ENCODE measurements around the gene ADM2. TPM values are rescaled to one million over a fixed set of nuclear protein-coding genes. Genes with fewer than 3 reads are reported as not detected.
"Not testable (repeated sequence)": the region's sequence is repeated elsewhere in the genome, so short reads cannot be mapped to it uniquely, and the experiment has no call there.

ADM2 gene
- polyA plus RNA-seq, 5 donors = 0.21 to 0.85 (median 0.37) TPM

DNA sequence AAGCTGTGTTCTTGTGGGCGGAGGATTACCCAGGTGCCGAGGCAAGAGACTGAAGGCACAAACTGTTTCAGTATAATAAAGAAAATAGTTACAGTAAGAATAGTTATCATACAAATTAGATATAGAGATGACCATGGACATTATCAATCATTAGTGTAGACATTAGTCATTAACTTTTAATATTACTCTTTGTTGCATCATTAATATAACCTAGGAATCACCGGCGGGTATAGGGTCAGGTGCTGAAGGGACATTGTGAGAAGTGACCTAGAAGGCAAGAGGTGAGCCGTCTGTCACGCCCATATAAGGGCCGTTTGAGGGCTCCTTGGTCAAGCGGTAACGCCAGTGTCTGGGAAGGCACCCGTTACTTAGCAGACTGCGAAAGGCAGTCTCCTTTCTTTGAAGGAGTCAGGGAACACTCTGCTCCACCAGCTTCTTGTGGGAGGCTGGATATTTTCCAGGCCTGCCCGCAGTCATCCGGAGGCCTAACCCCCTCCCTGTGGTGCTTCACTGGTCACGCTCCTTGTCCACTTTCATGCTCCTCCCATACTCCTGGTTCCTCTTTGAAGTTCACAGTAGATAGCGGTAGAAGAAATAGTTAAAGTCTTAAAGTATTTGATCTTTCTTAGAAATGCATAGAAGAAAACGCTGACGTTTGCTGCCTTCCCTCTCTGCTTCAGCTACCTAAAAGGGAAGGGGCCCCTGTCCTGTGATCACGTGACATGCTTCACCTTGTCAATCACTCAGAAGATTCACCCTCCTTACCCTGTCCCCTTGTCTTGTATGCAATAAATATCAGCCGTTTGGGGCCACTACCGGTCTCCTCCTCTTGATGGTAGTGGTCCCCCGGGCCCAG is 52.7 kb downstream of the ADM2 start:
- not testable (repeated sequence) for DNase-seq

DNA sequence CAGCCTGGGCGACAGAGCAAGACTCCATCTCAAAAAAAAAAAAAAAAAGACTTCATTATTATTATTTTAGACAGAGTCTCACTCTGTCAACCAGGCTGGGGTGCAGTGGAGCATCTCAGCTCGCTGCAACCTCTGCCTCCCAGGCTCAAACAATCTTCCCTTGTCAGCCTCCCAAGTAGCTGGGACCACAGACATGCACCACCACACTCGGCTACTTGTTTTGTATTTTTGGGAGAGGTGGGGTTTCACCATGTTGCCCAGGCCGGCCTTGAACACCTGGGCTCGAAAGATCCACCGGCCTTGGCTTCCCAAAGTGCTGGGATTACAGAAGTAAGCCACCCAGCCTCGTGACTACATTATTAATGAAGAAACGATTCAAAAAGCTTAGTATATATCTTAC is 53.8 kb downstream of the ADM2 start:
- no peak for DNase-seq

Other genes starting within 250 kb of the ADM2 start
- gene TUBGCP6, start 236.5 kb upstream of the ADM2 start, polyA plus RNA-seq (ENCODE audit: insufficient read depth in 1 of 5, insufficient read length in 5 of 5, low replicate concordance in 1 of 5) = 10 to 100 TPM; 32.3 to 45.7 (median 44.8) TPM
- 10 to 100 TPM; 19.2 to 42.5 (median 33.6) TPM for gene HDAC10, start 230.3 kb upstream of the ADM2 start, polyA plus RNA-seq (ENCODE audit: insufficient read depth in 1 of 5, insufficient read length in 5 of 5, low replicate concordance in 1 of 5)
- gene MAPK12, start 219.9 kb upstream of the ADM2 start, polyA plus RNA-seq (ENCODE audit: insufficient read depth in 1 of 5, insufficient read length in 5 of 5, low replicate concordance in 1 of 5) = 10 to 100 TPM; 12.7 to 31.8 (median 25.8) TPM
- 10 to 100 TPM; 12.2 to 20.1 (median 13.3) TPM for gene MAPK11, start 211.2 kb upstream of the ADM2 start, polyA plus RNA-seq (ENCODE audit: insufficient read depth in 1 of 5, insufficient read length in 5 of 5, low replicate concordance in 1 of 5)
- gene PLXNB2, start 173.9 kb upstream of the ADM2 start, polyA plus RNA-seq (ENCODE audit: insufficient read depth in 1 of 5, insufficient read length in 5 of 5, low replicate concordance in 1 of 5) = 100 to 1,000 TPM in 4 of 5 donors, 10 to 100 TPM in 1; 96.7 to 147 (median 137) TPM
- gene DENND6B, start 154.5 kb upstream of the ADM2 start, polyA plus RNA-seq (ENCODE audit: insufficient read depth in 1 of 5, insufficient read length in 5 of 5, low replicate concordance in 1 of 5) = 10 to 100 TPM in 4 of 5 donors, 1 to 10 TPM in 1; 9.3 to 18.0 (median 13.5) TPM
- 10 to 100 TPM; 33.1 to 54.7 (median 41.0) TPM for gene PPP6R2, start 138.2 kb upstream of the ADM2 start, polyA plus RNA-seq (ENCODE audit: insufficient read depth in 1 of 5, insufficient read length in 5 of 5, low replicate concordance in 1 of 5)
- gene SBF1, start 6.5 kb upstream of the ADM2 start, polyA plus RNA-seq (ENCODE audit: insufficient read depth in 1 of 5, insufficient read length in 5 of 5, low replicate concordance in 1 of 5) = 10 to 100 TPM; 22.9 to 48.0 (median 37.1) TPM
- under 1 TPM in 3 of 5 donors, not detected in 2; 0.08 to 0.18 (median 0.08) TPM for gene MIOX, start 5.3 kb downstream of the ADM2 start, polyA plus RNA-seq (ENCODE audit: insufficient read depth in 1 of 5, insufficient read length in 5 of 5, low replicate concordance in 1 of 5)
- gene LMF2, start 26.2 kb downstream of the ADM2 start, polyA plus RNA-seq (ENCODE audit: insufficient read depth in 1 of 5, insufficient read length in 5 of 5, low replicate concordance in 1 of 5) = 10 to 100 TPM; 26.9 to 75.0 (median 45.1) TPM
- 10 to 100 TPM; 35.9 to 54.8 (median 43.3) TPM for gene NCAPH2, start 26.7 kb downstream of the ADM2 start, polyA plus RNA-seq (ENCODE audit: insufficient read depth in 1 of 5, insufficient read length in 5 of 5, low replicate concordance in 1 of 5)
- gene SCO2, start 44.1 kb downstream of the ADM2 start, polyA plus RNA-seq (ENCODE audit: insufficient read depth in 1 of 5, insufficient read length in 5 of 5, low replicate concordance in 1 of 5) = 1 to 10 TPM in 4 of 5 donors, under 1 TPM in 1; 0.33 to 5.9 (median 2.0) TPM
- gene TYMP, start 48.5 kb downstream of the ADM2 start, polyA plus RNA-seq (ENCODE audit: insufficient read depth in 1 of 5, insufficient read length in 5 of 5, low replicate concordance in 1 of 5) = 1 to 10 TPM; 1.9 to 6.9 (median 3.2) TPM
- under 1 TPM in 2 of 5 donors, not detected in 3; 0.04 to 0.05 TPM for gene KLHDC7B, start 64.4 kb downstream of the ADM2 start, polyA plus RNA-seq (ENCODE audit: insufficient read depth in 1 of 5, insufficient read length in 5 of 5, low replicate concordance in 1 of 5)
- not detected for gene SYCE3, start 81.4 kb downstream of the ADM2 start, polyA plus RNA-seq (ENCODE audit: insufficient read depth in 1 of 5, insufficient read length in 5 of 5, low replicate concordance in 1 of 5)
- gene CPT1B, start 96.9 kb downstream of the ADM2 start, polyA plus RNA-seq (ENCODE audit: insufficient read depth in 1 of 5, insufficient read length in 5 of 5, low replicate concordance in 1 of 5) = 10 to 100 TPM in 4 of 5 donors, 1 to 10 TPM in 1; 8.8 to 12.4 (median 12.1) TPM
- gene CHKB, start 101.3 kb downstream of the ADM2 start, polyA plus RNA-seq (ENCODE audit: insufficient read depth in 1 of 5, insufficient read length in 5 of 5, low replicate concordance in 1 of 5) = 10 to 100 TPM; 75.5 to 84.8 (median 82.1) TPM
- gene MAPK8IP2, start 119.2 kb downstream of the ADM2 start, polyA plus RNA-seq (ENCODE audit: insufficient read depth in 1 of 5, insufficient read length in 5 of 5, low replicate concordance in 1 of 5) = 1 to 10 TPM in 1 of 5 donors, under 1 TPM in 4; 0.56 to 1.1 (median 0.85) TPM
- gene ARSA, start 146.6 kb downstream of the ADM2 start, polyA plus RNA-seq (ENCODE audit: insufficient read depth in 1 of 5, insufficient read length in 5 of 5, low replicate concordance in 1 of 5) = 10 to 100 TPM; 14.2 to 27.7 (median 18.1) TPM
- 10 to 100 TPM; 14.0 to 35.7 (median 22.7) TPM for gene SHANK3, start 191.3 kb downstream of the ADM2 start, polyA plus RNA-seq (ENCODE audit: insufficient read depth in 1 of 5, insufficient read length in 5 of 5, low replicate concordance in 1 of 5)

Measured in right lung (tissue), 5 donors.